Daoy (cell line): ENCODE data around the gene HSPA4L. TPM values are rescaled to one million over a fixed set of nuclear protein-coding genes. Genes with fewer than 3 reads are reported as not detected.

ENCODE experiments used
- DNase-seq: peaks from one replicate; pipeline ENCODE4 v3.0.0-alpha.2; 2015; ENCODE audit warnings: low read depth
- total RNA-seq: library from RNA; depleted of rRNA; stranded (reverse); fragments of >200 nt; shearing (Covaris generic); gene quantifications from 2 replicates; pipeline ENCODE4 v1.2.3, GENCODE V29; 2014; rRNA removed

The HSPA4L gene
- total RNA-seq, 1 experiment from 2014 or later, result 7.9 TPM

DNA sequence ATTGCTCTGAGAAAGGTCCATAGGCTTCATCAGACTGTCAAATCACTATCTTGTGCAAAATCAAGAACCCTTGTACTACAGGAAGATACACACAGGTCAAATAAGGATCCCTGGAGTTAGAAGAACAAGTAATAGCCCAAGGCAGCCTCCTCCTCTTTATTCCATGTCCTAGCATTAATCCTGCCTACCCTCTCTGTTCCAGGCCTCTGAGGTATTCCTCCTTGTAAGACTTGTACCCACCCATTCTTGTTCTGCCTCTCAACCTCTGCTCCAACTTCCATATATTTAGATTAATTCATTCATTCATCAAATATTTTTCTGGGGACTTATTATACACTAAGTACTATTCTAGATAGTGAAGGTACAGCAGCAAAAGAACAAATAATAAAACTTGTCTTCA is 88.2 kb downstream of the HSPA4L start:
- DNase-seq, result no peak

GRCh38 chr4:127870688-127871087 is 88.6 kb downstream of the HSPA4L start:
- DNase-seq, result peak; percentile 39

GRCh38 chr4:127875791-127876190 is 93.7 kb downstream of the HSPA4L start:
- DNase-seq, result no peak

DNA sequence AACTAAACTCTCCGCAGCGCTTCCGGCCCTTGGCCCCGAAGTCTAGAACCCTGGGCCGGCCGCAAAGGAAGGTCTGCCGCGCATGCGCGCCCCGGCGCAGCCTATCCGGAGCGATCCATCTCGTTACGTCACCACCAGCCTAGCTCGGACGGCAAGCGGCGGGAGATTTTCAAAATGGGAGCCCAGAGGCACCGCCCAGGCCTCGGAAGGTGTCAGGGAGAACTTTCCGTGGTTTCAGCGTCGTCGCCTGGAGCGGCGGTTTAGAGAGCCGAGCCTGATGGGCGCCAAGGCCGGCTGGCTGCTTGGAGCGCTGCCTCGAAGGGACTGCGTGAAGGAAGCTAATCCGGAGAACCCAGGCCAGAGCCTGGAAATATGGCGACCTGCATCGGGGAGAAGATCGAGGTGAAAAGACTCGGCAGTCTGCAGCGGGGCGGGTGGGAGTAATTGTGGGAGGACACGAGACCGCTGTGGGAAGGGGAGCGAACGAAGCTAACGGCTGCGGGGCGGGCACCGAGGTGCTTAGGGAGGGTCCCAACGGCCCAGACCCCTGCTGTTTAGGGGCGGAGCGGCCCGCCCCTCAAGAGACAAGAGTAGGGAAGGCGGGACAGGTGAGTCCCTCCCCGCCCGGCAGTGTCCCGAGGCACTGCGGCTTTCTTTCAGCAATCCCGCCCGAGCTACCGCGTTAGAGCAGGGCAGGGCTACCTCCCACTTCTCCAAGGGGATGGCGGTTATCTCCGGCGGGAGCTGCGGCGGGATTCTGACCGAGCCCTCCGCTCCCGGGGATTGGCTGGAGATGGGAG is 98.8 kb downstream of the HSPA4L start, which contains the start of gene PLK4:
Gene PLK4, plus strand, starts transcription at position 131 of the 800 bp plus-strand sequence. Its CDS starts 242 bp downstream, at position 373.
- DNase-seq, result peak; percentile 93

DNA sequence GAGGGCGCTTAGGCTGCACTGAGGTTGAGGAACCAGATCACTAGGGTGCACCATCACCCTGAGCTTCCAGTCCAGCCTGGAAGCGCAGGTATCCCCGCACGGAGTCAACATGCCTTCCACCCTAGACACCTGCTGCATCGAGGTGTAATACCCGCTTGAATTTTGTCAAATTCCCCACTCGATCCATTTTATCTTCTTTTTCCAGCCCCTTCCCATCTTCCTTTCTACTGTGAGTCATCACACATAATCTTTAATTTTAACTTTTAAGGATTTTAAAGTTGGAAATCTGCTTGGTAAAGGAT is 99.4 kb downstream of the HSPA4L start:
- no peak for DNase-seq

DNA sequence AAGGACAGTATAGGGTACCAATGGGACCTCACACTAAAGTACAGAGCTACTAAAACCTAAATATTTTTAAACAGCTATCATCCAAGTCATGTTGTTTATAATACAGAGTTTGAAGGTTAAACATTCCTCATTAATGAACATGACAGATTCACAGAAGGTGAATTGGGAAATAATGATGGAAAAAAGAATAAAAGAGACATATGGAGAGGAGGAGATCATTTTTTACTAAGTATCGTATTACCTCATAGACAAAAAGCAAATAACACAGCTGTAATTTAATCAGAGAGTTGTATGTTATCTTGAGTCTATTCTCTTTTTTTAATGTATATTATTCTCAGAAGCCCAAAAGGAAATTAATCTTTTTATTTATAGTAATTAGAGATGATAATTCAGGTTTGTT is 106.4 kb downstream of the HSPA4L start:
- DNase-seq, result no peak

DNA sequence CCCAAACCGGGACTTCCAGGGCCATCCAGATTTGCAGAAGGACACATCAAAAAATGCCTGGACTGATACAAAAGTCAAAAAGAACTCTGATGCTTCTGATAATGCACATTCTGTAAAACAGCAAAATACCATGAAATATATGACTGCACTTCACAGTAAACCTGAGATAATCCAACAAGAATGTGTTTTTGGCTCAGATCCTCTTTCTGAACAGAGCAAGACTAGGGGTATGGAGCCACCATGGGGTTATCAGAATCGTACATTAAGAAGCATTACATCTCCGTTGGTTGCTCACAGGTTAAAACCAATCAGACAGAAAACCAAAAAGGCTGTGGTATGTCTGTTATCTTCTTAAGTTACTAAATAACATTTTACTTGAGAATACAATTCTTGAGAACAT is 107.8 kb downstream of the HSPA4L start:
- DNase-seq, result no peak

Other genes with a start within 250 kb of the HSPA4L start
- gene INTU, start 149.4 kb upstream of the HSPA4L start, total RNA-seq, result 1.3 and 6.6 TPM in 2 replicates
- gene SLC25A31, start 51.9 kb upstream of the HSPA4L start, total RNA-seq, result not detected in 2 replicates
- gene PLK4, start 98.6 kb downstream of the HSPA4L start, total RNA-seq, result 17.3 and 71.7 TPM in 2 replicates
- 18.2 and 30.5 TPM in 2 replicates for gene MFSD8, start 182.9 kb downstream of the HSPA4L start, total RNA-seq
- 1.5 and 1.6 TPM in 2 replicates for gene ABHD18, start 183.1 kb downstream of the HSPA4L start, total RNA-seq